GM10248 (cell line): ENCODE measurements around the gene DCTN3.

ENCODE experiments used
- CTCF ChIA-PET: fragments of 300-600 bp; sonication (Branson Sonifier 250); formaldehyde crosslinking; extraction: SDS; loops from one replicate; lab custom pipeline; 2021; ENCODE audit warnings: antibody characterized with exemption; lab: Yijun Ruan, JAX
- POLR2A ChIA-PET: fragments of 350-650 bp; sonication (Branson Sonifier 250); formaldehyde crosslinking; extraction: SDS; loops from one replicate; lab custom pipeline; 2020; ENCODE audit warnings: antibody characterized with exemption; lab: Yijun Ruan, JAX
- DNase-seq: peaks from one replicate; pipeline ENCODE4 v3.0.0; 2012; ENCODE audit errors: extremely low spot score
- TF ChIP-seq, protein P1 (sequence below): IDR thresholded peaks from 2 replicates; pipeline ENCODE4 v1.5.1; 2012; ENCODE audit warnings: mild to moderate bottlenecking, low read depth; ENCODE audit errors: extremely low read depth, missing control alignments, control extremely low read depth

The DCTN3 gene

DNA sequence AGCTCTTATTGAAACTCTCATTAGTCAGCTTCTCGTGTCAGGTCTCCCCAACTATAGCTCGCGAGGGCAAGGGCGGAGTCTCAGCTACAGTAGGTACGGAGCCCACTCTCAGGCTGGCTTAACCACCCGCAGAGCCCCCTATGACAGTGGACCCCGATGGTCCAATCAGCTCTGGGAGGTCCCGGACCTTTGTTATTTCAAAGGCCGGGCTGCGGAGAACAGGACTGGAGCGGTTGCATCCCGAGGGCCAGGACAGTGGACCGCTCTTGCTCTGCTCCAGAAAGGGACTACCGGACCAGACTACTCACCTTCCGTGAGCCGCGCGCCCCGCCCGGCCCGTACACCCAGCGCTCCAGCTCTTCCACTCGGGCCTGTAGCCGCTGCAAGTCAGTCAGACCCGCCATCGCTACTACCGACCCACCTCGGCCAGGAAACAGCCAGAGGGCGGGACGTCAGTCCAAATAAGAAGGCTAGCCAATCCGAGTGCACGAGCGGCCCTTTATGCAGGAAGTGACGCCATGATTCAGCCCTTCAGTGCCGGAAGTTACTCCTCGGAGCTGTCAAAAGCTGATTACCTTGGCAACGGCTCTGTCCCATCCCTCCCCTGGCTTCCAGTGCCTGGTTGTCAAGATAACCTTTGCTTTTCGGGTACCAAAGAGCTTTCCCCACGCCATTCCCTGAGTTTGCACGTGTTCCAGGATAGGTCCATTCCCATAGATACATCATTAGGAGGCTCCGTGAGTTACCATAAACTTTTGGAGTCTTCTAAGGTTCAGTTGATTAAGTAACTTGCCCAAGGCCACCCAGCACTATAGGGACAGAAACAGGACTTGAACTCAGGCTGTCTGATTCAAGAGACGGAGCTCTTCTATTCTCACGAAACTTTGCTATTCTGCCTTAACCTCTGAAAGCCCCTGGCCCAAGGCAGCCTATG lies at the start of gene DCTN3:
Gene DCTN3 (minus strand): TSS at position 435 of the 934 bp plus-strand sequence. CDS start 31 bp downstream, at position 404.
- POLR2A ChIA-PET = interaction anchor here (0.5 to 1.4 kb wide), 2 partner anchors 14 to 1330 kb away, joined by 3 to 4 read pairs; partner anchors contain the start of gene NFX1
- DNase-seq = peak; percentile 97
- CTCF ChIA-PET = interaction anchor here (1.0 to 4.9 kb wide), 13 partner anchors 8 to 241 kb away, joined by 3 to 100 read pairs (median 4); partner anchors contain the start of genes ARID3C, GALT, RPP25L and SIGMAR1
- TF ChIP-seq, protein P1, sequence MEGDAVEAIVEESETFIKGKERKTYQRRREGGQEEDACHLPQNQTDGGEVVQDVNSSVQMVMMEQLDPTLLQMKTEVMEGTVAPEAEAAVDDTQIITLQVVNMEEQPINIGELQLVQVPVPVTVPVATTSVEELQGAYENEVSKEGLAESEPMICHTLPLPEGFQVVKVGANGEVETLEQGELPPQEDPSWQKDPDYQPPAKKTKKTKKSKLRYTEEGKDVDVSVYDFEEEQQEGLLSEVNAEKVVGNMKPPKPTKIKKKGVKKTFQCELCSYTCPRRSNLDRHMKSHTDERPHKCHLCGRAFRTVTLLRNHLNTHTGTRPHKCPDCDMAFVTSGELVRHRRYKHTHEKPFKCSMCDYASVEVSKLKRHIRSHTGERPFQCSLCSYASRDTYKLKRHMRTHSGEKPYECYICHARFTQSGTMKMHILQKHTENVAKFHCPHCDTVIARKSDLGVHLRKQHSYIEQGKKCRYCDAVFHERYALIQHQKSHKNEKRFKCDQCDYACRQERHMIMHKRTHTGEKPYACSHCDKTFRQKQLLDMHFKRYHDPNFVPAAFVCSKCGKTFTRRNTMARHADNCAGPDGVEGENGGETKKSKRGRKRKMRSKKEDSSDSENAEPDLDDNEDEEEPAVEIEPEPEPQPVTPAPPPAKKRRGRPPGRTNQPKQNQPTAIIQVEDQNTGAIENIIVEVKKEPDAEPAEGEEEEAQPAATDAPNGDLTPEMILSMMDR = no peak

DNA sequence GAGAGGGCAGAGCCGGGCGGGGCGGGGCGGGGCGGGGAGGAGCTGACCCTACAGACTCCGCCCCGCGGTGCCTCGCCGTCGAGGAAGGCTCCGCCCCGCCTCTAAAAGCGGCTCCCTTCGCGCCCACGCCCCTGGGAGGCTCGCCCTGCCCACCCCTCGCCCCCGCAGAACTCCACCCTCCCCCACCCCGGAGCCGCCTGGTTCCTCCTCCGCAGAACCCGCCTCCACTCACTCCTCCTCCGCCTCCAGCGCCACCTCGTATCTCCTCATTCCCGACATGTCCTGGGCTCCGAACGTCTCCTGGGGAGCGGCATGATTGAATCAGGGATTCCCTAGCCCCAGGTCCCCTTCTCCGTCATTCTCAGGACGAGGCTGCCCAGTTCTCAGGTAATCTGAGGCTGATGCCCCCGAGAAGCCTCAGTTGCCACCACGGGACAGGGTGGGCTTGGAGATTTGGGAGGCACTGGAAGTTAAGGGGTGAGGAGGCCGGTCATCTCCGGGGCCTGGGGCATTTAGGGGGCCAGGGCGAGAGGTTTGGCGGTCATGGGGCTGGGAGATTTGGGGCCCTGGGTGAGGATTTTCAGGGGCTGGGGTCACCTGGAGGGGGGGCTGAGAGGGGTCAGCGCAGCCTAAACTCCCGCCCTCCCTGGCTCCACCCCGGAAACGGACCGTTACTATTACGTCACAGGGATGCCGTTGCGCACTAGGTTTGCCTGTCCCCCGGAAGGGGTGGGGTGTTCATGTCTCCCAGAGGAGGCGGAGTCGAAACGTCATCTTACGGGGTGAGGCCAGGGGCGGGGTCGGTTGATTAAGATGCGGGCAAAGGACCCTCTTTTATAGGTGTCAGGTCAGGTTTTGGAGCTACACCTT lies 45.3 kb upstream of the DCTN3 start:
- CTCF ChIA-PET = interaction anchor here (1.0 to 8.5 kb wide), 12 partner anchors 13 to 62 kb away, joined by 3 to 84 read pairs (median 4); partner anchors contain the start of genes DCTN3, GALT, RPP25L and SIGMAR1
- TF ChIP-seq, protein P1 = no peak
- POLR2A ChIA-PET = interaction anchor here (0.9 kb wide), 1 partner anchor 28 kb away, joined by 4 read pairs; the partner anchor contains the start of gene SIGMAR1
- peak; percentile 94 for DNase-seq

DNA sequence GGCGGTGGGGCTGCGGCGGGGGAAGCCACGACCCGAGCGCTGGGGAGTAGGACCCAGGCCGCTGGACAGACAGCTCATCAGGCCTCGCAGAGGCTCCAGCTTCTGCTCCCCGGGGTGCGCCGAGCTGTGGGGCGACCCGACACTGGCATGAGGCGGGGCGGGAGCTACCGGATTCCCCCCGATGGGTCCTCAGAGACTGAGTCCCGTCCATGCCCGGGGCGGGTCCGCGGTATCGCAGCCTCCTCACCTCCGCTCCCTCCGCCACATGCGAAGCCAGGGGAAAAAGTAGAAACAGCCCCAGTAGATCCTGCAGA lies 44.7 kb upstream of the DCTN3 start:
- no peak for DNase-seq
- POLR2A ChIA-PET = interaction anchor here (0.9 kb wide), 1 partner anchor 27 kb away, joined by 4 read pairs; the partner anchor contains the start of gene SIGMAR1
- CTCF ChIA-PET = interaction anchor here (0.7 to 8.5 kb wide), 13 partner anchors 8 to 61 kb away, joined by 3 to 84 read pairs (median 4); partner anchors contain the start of genes DCTN3, GALT, RPP25L and SIGMAR1
- TF ChIP-seq, protein P1 = no peak

DNA sequence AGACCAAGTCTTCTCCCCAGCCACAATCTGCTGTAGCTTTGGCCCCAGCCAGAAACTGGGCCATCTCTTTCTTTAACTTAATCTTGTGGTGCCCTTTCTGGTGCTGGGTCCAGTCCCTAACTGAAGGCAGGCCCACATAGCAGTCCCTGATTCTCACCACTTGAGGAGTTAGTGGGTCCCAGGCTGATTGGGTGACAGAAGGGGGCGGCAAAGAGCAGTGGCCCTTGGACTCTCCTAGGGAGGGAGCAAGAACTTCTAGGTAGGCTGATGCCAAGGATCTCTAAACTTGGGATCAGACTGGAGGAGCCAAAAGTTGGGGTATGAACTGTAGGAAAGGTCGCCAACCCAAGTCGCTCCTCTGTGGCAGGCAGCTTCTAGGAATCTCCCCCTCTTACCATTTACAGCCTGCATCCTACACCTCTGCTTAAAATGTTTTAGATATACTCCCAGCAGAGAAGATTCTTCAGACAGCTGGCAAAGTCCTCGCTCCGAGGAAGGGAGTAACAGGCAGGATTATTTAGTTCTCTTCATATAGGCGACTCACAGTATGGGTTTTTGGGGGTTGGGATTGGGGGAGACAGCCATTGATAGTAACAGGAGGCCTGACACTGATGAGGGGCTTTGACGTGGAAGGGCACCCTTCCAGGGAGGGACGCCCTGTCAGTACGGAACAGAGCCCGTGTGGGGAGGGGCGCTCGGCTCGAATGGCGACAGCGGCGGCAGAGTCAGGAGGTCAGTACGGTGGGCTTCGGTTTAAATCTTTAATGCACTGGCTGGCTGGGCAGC lies 44.2 kb upstream of the DCTN3 start:
- CTCF ChIA-PET = interaction anchor here (0.7 to 8.5 kb wide), 16 partner anchors 9 to 61 kb away, joined by 3 to 84 read pairs (median 4); partner anchors contain the start of genes DCTN3, GALT, RPP25L and SIGMAR1
- POLR2A ChIA-PET = interaction anchor here (0.9 kb wide), 1 partner anchor 27 kb away, joined by 4 read pairs; the partner anchor contains the start of gene SIGMAR1
- peak; percentile 68 for DNase-seq
- TF ChIP-seq, protein P1 = peak; percentile 92

DNA sequence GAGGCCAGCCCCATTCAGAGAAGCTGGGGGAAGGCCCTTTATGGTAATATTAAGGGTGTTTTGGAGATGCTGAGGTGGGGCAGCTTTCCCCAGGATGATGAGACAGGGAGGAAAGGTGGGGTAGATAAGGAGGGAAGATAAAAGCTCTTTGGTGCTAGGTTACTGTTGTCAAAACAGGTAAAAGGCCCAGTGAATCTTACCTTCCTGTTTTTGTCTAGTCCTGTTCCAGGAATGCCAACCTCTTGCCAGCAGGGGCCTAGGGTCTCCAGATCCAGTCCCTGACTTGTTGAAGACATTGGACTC lies 43.0 kb upstream of the DCTN3 start:
- CTCF ChIA-PET = interaction anchor here (0.9 to 8.5 kb wide), 7 partner anchors 12 to 51 kb away, joined by 3 to 84 read pairs (median 6); partner anchors contain the start of genes GALT and RPP25L
- POLR2A ChIA-PET = no interaction called here
- TF ChIP-seq, protein P1 = no peak

More for the DNA sequence above, 43.0 kb upstream of the DCTN3 start:
- DNase-seq = no peak
